ENCODE data around the gene FTO.

Gene FTO

GRCh38 chr16:54140057-54140787 lies 436.3 kb downstream of the FTO start:
- DNase-seq, result no peak

- no peak for DNase-seq
Observed at GRCh38 chr16:54140788-54141136, 436.8 kb downstream of the FTO start.

DNA sequence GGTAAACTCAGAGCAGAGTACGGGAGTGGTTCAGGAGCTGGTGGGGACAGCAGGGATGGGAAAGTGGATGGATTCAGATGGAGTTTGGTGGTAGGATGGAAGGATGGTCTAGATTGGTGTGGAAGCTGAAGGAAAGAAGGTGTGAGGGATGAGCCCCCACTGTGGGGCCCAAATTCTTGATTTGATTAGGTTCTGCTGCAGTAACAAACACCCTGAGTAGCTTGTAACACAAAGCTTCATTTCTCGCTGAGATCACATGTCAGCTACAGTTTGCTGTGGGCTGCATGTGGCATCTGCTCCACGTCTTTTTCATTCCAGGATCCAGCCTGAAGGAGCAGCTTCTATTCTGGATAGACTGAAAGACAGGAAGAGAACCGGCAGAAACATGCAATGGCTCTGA lies 438.8 kb downstream of the FTO start:
- DNase-seq, result no peak

DNA sequence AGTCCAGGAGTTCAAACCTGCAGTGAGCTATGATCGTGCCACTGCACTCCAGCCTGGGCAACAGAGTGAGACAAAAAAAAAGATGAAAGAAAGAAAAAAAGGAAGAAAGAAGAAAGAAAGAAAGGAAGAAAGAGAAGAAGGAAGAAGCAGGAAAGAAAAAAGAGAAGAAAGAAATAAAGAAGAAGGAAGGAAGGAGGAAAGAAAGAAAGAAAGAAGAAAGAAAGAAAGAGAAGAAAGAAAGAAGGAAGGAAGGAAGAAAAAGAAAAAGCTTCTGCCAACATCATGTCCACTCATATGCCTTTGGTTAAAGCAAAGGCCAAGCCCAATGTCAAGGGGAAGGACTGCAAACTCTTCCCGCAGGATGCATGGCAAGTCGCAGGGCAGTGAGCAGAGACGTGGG lies 439.5 kb downstream of the FTO start:
- DNase-seq, result no peak

DNA sequence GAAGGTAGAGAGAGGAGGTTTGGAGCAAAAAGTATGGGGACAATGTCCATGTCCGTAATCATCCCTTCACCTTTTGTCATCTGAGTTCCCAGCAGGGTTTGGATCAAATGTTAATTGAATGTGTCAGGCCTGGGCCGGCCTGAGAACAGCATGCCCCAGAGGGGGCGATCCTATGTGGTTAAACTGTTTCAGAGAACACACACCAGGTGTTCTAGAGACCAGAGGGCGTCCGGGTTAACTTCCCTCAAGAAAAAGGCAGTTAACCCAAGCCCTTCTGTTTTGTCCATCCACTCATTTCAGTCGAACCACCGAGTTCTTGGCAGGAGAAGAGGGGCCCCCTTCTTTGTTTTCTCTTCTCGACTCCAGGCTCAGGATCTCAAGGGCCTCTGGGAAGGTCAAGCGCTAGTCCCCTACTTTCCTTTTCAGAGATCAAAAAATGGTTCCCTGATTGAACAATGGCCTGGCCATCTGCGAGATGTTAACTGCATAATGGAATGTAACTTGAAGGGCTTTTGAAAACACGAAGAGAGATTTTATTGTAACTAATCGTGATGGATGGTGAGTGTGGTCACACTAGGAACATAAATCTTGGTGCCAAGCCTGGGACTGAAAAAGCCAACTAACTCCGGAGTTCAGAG lies 440.1 kb downstream of the FTO start:
- no peak for DNase-seq

DNA sequence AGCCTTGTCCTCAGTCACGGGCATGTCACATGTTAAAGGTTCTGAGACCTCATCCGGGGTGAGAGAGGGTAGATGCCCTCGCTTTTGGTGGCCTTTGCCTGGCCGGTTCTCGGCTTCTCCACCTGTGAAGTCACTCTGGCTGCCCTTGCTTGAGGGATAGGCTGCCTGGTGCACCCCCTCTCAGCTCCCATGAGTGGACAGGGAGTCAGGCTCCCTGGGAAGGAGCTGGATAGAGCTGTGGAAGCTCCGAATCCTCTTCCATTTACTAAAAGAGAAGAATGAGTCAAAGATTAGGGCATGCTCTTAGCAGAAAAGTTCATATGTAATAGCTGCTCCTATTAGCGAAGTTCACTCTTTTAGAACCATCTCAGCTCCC lies 440.6 kb downstream of the FTO start:
- no peak for DNase-seq

DNA sequence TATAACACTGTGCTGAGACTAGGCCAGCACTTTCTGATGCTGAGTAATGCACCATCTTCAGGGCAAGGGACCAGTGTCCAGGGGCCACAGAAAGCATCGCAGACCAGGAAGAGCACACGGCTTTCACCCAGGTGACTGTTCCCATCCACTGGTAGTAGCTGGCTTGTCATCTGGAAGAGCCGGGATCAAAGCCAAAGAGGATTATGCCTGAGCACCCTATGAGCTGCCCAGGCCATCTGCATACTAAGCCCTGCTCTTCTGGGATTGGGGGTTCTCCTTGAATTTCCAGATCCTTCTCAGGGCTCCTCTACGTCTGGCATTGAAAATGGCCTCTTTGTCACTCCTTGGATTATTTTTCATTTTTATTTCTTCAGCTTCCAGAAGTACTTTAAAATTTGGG lies 441.9 kb downstream of the FTO start:
- DNase-seq, result no peak

- no peak for DNase-seq
Observed at GRCh38 chr16:54148974-54149373, 445.0 kb downstream of the FTO start.

GRCh38 chr16:54150861-54151260 lies 446.9 kb downstream of the FTO start:
- no peak for DNase-seq

GRCh38 chr16:54152362-54153239 lies 448.6 kb downstream of the FTO start:
- DNase-seq, result no peak

- no peak for DNase-seq
Observed at GRCh38 chr16:54153240-54153934, 449.4 kb downstream of the FTO start.

DNA sequence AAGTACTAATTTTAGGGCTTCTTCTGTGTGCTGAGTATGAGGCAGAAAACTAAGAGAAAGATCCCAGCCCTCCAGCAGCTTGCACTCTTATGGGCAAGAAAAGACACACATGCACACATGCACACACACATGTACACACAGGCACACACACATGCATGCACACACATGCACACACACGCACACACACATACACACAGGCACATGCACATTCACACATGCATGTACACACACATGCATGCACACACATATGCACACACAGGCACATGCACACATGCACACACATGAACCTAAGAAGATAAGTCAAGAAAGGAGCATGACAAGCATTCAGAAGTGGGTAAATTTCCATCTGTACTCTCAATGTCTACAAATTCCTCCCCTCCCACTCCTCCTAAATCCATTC lies 452.4 kb downstream of the FTO start:
- no peak for DNase-seq

DNA sequence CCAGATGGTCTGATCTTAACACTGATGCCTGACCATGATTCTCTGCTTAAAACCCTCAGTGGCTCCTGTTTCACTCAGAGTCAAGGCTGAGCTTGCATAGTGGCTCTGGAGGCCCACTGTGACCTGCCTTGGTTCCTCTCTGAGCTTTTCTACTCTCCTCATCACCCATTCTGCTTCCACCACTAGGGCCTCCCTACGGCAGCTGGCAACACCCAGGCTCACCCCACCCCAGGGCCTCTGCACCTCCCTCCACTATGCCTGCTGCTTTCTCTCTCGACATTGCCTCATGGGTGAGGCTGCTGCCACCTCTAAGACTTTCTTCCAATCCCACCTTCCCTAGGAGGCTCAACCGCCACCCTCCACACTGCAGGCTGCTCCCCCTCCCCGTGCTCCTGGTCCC lies 455.0 kb downstream of the FTO start:
- DNase-seq, result no peak

GRCh38 chr16:54159490-54160080 lies 455.6 kb downstream of the FTO start:
- DNase-seq, result no peak

GRCh38 chr16:54160252-54160860 lies 456.4 kb downstream of the FTO start:
- DNase-seq, result no peak

GRCh38 chr16:54160939-54161897 lies 457.3 kb downstream of the FTO start:
- no peak for DNase-seq

GRCh38 chr16:54163197-54163843 lies 459.4 kb downstream of the FTO start:
- DNase-seq, result no peak

- DNase-seq, result no peak
Observed at GRCh38 chr16:54164789-54165173, 460.8 kb downstream of the FTO start.

DNA sequence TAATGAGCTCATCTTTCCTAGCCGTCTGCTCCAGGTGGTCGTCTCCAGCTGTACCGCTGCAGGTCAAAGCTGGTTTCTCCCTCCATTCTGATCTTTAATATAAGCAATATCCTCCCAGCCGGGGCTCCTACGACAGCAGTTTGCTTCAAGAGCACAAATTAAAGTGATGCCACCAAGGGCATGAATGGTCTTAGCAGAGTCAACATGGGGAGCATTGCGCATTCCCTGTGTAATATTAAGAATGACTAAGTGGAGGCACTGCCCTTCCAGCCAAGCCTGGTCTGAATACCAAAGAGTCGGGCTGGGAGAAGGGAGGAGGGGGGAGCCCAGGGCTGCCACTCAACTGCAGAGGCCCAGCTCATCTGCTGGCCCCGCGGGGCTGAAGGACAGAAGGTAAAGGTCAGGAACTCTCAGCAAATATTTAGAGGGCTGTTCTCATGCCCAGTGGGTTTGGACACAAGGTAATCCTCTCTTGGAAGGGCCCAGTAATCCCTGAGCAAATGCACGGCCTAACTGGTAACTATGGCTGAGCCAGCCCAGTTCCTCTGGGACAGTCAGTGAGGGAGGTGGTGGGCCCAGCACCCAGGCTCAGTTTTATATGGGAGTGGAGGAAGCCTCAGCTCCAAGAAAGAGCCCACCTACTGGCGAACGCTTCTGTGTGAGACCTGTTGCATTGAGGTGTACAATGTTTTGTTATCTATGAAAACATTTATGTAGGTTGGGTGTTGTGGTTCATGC lies 461.4 kb downstream of the FTO start:
- DNase-seq, result no peak
